HEK293 (cell line): ENCODE results near the gene GCC2.

Source experiments
- CTCF ChIA-PET: fragments of 350-600 bp; formaldehyde crosslinking; extraction: SDS; loops from one replicate; lab custom pipeline; 2021; ENCODE audit warnings: antibody characterized with exemption; lab: Yijun Ruan, JAX
- POLR2A ChIA-PET: fragments of 300-600 bp; formaldehyde crosslinking; extraction: SDS; loops from one replicate; lab custom pipeline; 2020; ENCODE audit warnings: antibody characterized with exemption, inconsistent platforms; lab: Yijun Ruan, JAX
- H3K27ac ChIP-seq: fragments of 200-500 bp; sonication (Bioruptor generic); 2 replicates; pipeline ENCODE4 v1.5.1; 2014; ENCODE audit warnings: low read depth, low read length, control low read depth, inconsistent platforms; ENCODE audit errors: extremely low read depth
- H3K36me3 ChIP-seq, 2 experiments: fragments of 200-500 bp in 1 of 2; sonication (Bioruptor generic) in 1 of 2; 1 replicate in 1 of 2; 2 replicates in 1 of 2; pipeline ENCODE4 v1.5.1; 2014 to 2017; ENCODE audit warnings: inconsistent platforms in 2 of 2, low read length in 2 of 2; ENCODE audit not compliant: control insufficient read depth in 2 of 2, insufficient read depth in 1 of 2
- H3K4me1 ChIP-seq: fragments of 200-500 bp; sonication (Bioruptor generic); 2 replicates; pipeline ENCODE4 v1.5.1; 2014; ENCODE audit warnings: mild to moderate bottlenecking, low read length, inconsistent platforms; ENCODE audit not compliant: control insufficient read depth, insufficient read depth
- H3K4me3 ChIP-seq: 2 replicates; pipeline ENCODE4 v1.5.1; 2011; ENCODE audit warnings: low read depth, mild to moderate bottlenecking, control low read depth, low read length, moderate library complexity
- H3K9me3 ChIP-seq: fragments of 200-500 bp; sonication (Bioruptor generic); 2 replicates; pipeline ENCODE4 v1.5.1; 2014; ENCODE audit warnings: low read depth, low read length, inconsistent platforms; ENCODE audit not compliant: control insufficient read depth, insufficient read depth
- CTCF ChIP-seq: fragments of 450-650 bp; formaldehyde crosslinking; IDR thresholded peaks from 2 replicates; pipeline ENCODE4 v1.5.1; 2016; ENCODE audit warnings: missing biosample characterization, missing genetic modification characterization
- MZF1 ChIP-seq: fragments of 450-650 bp; formaldehyde crosslinking; IDR thresholded peaks from 2 replicates; pipeline ENCODE4 v1.5.1; 2017; ENCODE audit warnings: missing biosample characterization, missing genetic modification characterization, borderline replicate concordance
- ZBTB21 ChIP-seq: fragments of 450-650 bp; formaldehyde crosslinking; IDR thresholded peaks from 2 replicates; pipeline ENCODE4 v1.5.1; 2017; ENCODE audit warnings: missing biosample characterization, missing genetic modification characterization
- ZBTB8A ChIP-seq: fragments of 450-650 bp; formaldehyde crosslinking; IDR thresholded peaks from 2 replicates; pipeline ENCODE4 v1.5.1; 2016; ENCODE audit warnings: missing biosample characterization, missing genetic modification characterization
- ZNF10 ChIP-seq: fragments of 450-650 bp; formaldehyde crosslinking; IDR thresholded peaks from 2 replicates; pipeline ENCODE4 v1.5.1; 2017; ENCODE audit warnings: missing biosample characterization, missing genetic modification characterization
- ZNF157 ChIP-seq: fragments of 450-650 bp; formaldehyde crosslinking; IDR thresholded peaks from 2 replicates; pipeline ENCODE4 v1.5.1; 2016; ENCODE audit warnings: missing biosample characterization, missing genetic modification characterization
- ZNF184 ChIP-seq: fragments of 450-650 bp; IDR thresholded peaks from 2 replicates; pipeline ENCODE4 v1.5.1; 2018; ENCODE audit warnings: missing biosample characterization, mild to moderate bottlenecking, missing genetic modification characterization
- ZNF19 ChIP-seq: fragments of 450-650 bp; formaldehyde crosslinking; IDR thresholded peaks from 2 replicates; pipeline ENCODE4; 2016; ENCODE audit warnings: missing biosample characterization, missing genetic modification characterization, low read depth
- ZNF23 ChIP-seq: fragments of 450-650 bp; formaldehyde crosslinking; IDR thresholded peaks from 2 replicates; pipeline ENCODE4 v1.5.1; 2016; ENCODE audit warnings: missing biosample characterization, missing genetic modification characterization, borderline replicate concordance
- ZNF280C ChIP-seq: fragments of 450-650 bp; formaldehyde crosslinking; IDR thresholded peaks from 2 replicates; pipeline ENCODE4 v1.5.1; 2016; ENCODE audit warnings: missing biosample characterization, missing genetic modification characterization
- ZNF354C ChIP-seq: fragments of 450-650 bp; formaldehyde crosslinking; IDR thresholded peaks from 2 replicates; pipeline ENCODE4 v1.5.1; 2016; ENCODE audit warnings: missing biosample characterization, missing genetic modification characterization, low read depth, borderline replicate concordance
- ZNF473 ChIP-seq: fragments of 450-650 bp; formaldehyde crosslinking; IDR thresholded peaks from 2 replicates; pipeline ENCODE4 v1.5.1; 2017; ENCODE audit warnings: missing biosample characterization, missing genetic modification characterization
- ZNF530 ChIP-seq: fragments of 450-650 bp; formaldehyde crosslinking; IDR thresholded peaks from 2 replicates; pipeline ENCODE4 v1.5.1; 2016; ENCODE audit warnings: low read depth, missing biosample characterization, missing genetic modification characterization
- ZNF580 ChIP-seq: fragments of 450-650 bp; formaldehyde crosslinking; IDR thresholded peaks from 2 replicates; pipeline ENCODE4 v1.5.1; 2016; ENCODE audit warnings: missing biosample characterization, missing genetic modification characterization
- ZNF660 ChIP-seq: fragments of 450-650 bp; IDR thresholded peaks from 2 replicates; pipeline ENCODE4 v1.5.1; 2018; ENCODE audit warnings: missing biosample characterization, mild to moderate bottlenecking, missing genetic modification characterization
- ZNF792 ChIP-seq: fragments of 450-650 bp; formaldehyde crosslinking; IDR thresholded peaks from 2 replicates; pipeline ENCODE4 v1.5.1; 2016; ENCODE audit warnings: missing biosample characterization, missing genetic modification characterization
- TF ChIP-seq, protein P1 (sequence below): fragments of 450-650 bp; formaldehyde crosslinking; IDR thresholded peaks from 2 replicates; pipeline ENCODE4; 2016; ENCODE audit warnings: missing biosample characterization, missing genetic modification characterization
- TF ChIP-seq, protein P2 (sequence below): fragments of 450-650 bp; IDR thresholded peaks from 2 replicates; pipeline ENCODE4 v1.5.1; 2018; ENCODE audit warnings: missing biosample characterization, mild to moderate bottlenecking, missing genetic modification characterization
- TF ChIP-seq, protein P3 (sequence below): fragments of 450-650 bp; formaldehyde crosslinking; IDR thresholded peaks from 2 replicates; pipeline ENCODE4 v1.5.1; 2017; ENCODE audit warnings: missing biosample characterization, missing genetic modification characterization

Gene GCC2

DNA sequence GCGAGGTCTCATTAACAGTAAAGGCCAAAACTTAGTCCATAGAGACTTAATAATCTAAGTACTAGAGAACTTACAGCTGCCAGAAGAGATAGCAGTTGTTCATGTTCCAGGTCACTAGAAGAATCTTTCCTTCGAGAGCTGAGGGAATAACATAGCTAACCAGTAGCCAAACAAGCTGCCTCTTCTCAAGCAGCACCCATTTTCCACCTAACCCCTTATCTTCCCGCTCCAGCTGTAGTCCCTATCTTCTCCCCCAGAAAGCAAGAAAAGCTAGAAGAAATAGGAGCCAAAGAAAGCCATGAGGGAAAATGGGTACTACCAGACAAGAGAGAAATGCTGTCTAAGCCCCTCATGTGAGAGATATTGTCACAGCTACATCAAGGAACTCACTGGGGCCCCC, 47.2 kb upstream of the GCC2 start:
- ChIA-PET POLR2A (no interaction called here), CTCF (interaction anchor here (0.6 kb wide), 1 partner anchor 48 kb away, joined by 5 read pairs; no protein-coding TSS in a partner anchor)
- H3K4me3 ChIP-seq: no peak overlapping the region
- TF ChIP-seq, protein P1, sequence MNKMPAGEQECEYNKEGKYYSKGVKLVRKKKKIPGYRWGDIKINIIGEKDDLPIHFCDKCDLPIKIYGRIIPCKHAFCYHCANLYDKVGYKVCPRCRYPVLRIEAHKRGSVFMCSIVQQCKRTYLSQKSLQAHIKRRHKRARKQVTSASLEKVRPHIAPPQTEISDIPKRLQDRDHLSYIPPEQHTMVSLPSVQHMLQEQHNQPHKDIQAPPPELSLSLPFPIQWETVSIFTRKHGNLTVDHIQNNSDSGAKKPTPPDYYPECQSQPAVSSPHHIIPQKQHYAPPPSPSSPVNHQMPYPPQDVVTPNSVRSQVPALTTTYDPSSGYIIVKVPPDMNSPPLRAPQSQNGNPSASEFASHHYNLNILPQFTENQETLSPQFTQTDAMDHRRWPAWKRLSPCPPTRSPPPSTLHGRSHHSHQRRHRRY (tag by site-specific recombination): no peak
- TF ChIP-seq ZNF19: no peak
- TF ChIP-seq ZNF184 (tag by site-specific recombination): no peak
- no peak for TF ChIP-seq ZNF580
- no peak for TF ChIP-seq ZNF157 (tag by site-specific recombination)
- TF ChIP-seq CTCF (tag by site-specific recombination): no peak
- no peak for TF ChIP-seq ZNF10 (tag by site-specific recombination)
- no peak for TF ChIP-seq ZBTB8A (tag by site-specific recombination)
- no peak for TF ChIP-seq ZBTB21 (tag by site-specific recombination)
- no peak for TF ChIP-seq ZNF792 (tag by site-specific recombination)
- TF ChIP-seq ZNF473 (tag by site-specific recombination): no peak
- no peak for TF ChIP-seq MZF1 (tag by site-specific recombination)
- no peak for TF ChIP-seq ZNF354C (tag by site-specific recombination)
- TF ChIP-seq ZNF23 (tag by site-specific recombination): no peak
- H3K9me3 ChIP-seq: peaks cover 3% of the 10 kb centered on the region; the same call in 1 of the 2 replicates
- no peaks in the 10 kb centered on the region for H3K36me3 ChIP-seq
- no peaks in the 10 kb centered on the region for H3K4me1 ChIP-seq
- H3K27ac ChIP-seq: no peak overlapping the region

DNA sequence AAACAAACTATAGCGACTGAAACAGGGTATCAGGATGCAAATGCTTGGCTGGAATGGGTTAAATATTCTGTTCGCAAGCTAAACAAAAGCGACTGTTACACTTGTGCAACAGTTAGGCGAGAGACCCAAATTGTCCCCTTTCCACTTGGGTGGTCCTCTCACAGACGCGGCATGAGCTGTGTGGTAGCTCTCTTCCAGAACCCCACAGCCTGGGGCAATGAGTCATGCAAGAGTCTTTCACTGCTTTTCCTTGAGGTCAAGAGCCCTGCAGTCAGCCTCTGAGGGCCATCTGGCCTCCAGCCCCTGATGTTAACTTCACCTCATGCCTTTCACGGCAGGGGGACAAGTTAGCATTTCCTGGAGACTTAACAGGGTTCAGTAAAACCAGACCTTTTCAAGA, 45.5 kb upstream of the GCC2 start:
- CTCF ChIA-PET: interaction anchor here (0.9 to 2.0 kb wide), 2 partner anchors 53 to 233 kb away, joined by 4 to 11 read pairs; no protein-coding TSS in a partner anchor
- Histone ChIP-seq H3K4me1 (no peaks in the 10 kb centered on the region), H3K27ac (no peak overlapping the region), H3K9me3 (peaks cover 3% of the 10 kb centered on the region; the same call in 1 of the 2 replicates), H3K36me3 (no peaks in the 10 kb centered on the region), H3K4me3 (no peak overlapping the region)
- POLR2A ChIA-PET: no interaction called here
- TF ChIP-seq, protein P2, sequence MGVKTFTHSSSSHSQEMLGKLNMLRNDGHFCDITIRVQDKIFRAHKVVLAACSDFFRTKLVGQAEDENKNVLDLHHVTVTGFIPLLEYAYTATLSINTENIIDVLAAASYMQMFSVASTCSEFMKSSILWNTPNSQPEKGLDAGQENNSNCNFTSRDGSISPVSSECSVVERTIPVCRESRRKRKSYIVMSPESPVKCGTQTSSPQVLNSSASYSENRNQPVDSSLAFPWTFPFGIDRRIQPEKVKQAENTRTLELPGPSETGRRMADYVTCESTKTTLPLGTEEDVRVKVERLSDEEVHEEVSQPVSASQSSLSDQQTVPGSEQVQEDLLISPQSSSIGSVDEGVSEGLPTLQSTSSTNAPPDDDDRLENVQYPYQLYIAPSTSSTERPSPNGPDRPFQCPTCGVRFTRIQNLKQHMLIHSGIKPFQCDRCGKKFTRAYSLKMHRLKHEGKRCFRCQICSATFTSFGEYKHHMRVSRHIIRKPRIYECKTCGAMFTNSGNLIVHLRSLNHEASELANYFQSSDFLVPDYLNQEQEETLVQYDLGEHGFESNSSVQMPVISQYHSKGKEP (tag by site-specific recombination): no peak
- no peak for TF ChIP-seq ZNF660 (tag by site-specific recombination)

- CTCF ChIA-PET: interaction anchor here (1.1 kb wide), 1 partner anchor 8 kb away, joined by 3 read pairs; no protein-coding TSS in a partner anchor
- POLR2A ChIA-PET: no interaction called here
- TF ChIP-seq, protein P3, sequence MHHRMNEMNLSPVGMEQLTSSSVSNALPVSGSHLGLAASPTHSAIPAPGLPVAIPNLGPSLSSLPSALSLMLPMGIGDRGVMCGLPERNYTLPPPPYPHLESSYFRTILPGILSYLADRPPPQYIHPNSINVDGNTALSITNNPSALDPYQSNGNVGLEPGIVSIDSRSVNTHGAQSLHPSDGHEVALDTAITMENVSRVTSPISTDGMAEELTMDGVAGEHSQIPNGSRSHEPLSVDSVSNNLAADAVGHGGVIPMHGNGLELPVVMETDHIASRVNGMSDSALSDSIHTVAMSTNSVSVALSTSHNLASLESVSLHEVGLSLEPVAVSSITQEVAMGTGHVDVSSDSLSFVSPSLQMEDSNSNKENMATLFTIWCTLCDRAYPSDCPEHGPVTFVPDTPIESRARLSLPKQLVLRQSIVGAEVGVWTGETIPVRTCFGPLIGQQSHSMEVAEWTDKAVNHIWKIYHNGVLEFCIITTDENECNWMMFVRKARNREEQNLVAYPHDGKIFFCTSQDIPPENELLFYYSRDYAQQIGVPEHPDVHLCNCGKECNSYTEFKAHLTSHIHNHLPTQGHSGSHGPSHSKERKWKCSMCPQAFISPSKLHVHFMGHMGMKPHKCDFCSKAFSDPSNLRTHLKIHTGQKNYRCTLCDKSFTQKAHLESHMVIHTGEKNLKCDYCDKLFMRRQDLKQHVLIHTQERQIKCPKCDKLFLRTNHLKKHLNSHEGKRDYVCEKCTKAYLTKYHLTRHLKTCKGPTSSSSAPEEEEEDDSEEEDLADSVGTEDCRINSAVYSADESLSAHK: no peak
- TF ChIP-seq ZNF280C (tag by site-specific recombination) (no peak), ZNF530 (no peak)
Observed at GRCh38 chr2:108404784-108405397, 44.1 kb upstream of the GCC2 start.

More at GRCh38 chr2:108404784-108405397, 44.1 kb upstream of the GCC2 start:
- H3K27ac ChIP-seq: no peak overlapping the region
- no peaks in the 10 kb centered on the region for H3K36me3 ChIP-seq
- no peaks in the 10 kb centered on the region for H3K9me3 ChIP-seq
- no peaks in the 10 kb centered on the region for H3K4me1 ChIP-seq
- H3K4me3 ChIP-seq: no peak overlapping the region
